SK-N-SH treated with all-trans-retinoic acid at 6 μM for 48 hours (cell line): ENCODE measurements around the gene CELSR2.

Experiments used
- ARNTL ChIP-seq: fragments of 450-650 bp; formaldehyde crosslinking; IDR thresholded peaks from 2 replicates; pipeline ENCODE4 v1.5.0; 2020; ENCODE audit warnings: low read depth, mild to moderate bottlenecking, moderate library complexity, borderline replicate concordance
- CREB5 ChIP-seq: fragments of 250-450 bp; sonication (Bioruptor Pico); IDR thresholded peaks from 2 replicates; pipeline ENCODE4 v1.5.1; 2020; ENCODE audit warnings: low read depth, mild to moderate bottlenecking, moderate library complexity
- CSDC2 ChIP-seq: fragments of 250-450 bp; sonication (Bioruptor Pico); IDR thresholded peaks from 2 replicates; pipeline ENCODE4 v1.5.0; 2020; ENCODE audit warnings: mild to moderate bottlenecking, moderate library complexity
- CSRNP3 ChIP-seq: fragments of 250-450 bp; sonication (Bioruptor Pico); IDR thresholded peaks from 2 replicates; pipeline ENCODE4 v1.5.1; 2021; ENCODE audit warnings: mild to moderate bottlenecking, moderate library complexity
- ESRRG ChIP-seq: fragments of 250-450 bp; sonication (Bioruptor Pico); IDR thresholded peaks from 2 replicates; pipeline ENCODE4 v1.6.1; 2021; ENCODE audit warnings: mild to moderate bottlenecking
- PATZ1 ChIP-seq: fragments of 250-450 bp; sonication (Bioruptor Pico); IDR thresholded peaks from 2 replicates; pipeline ENCODE4 v1.8.0; 2020; ENCODE audit warnings: mild to moderate bottlenecking, moderate library complexity, borderline replicate concordance
- RARB ChIP-seq: fragments of 250-450 bp; sonication (Bioruptor Pico); IDR thresholded peaks from 2 replicates; pipeline ENCODE4 v1.8.0; 2021; ENCODE audit warnings: mild to moderate bottlenecking, moderate library complexity
- TCF4 ChIP-seq: fragments of 250-450 bp; sonication (Bioruptor Pico); IDR thresholded peaks from 2 replicates; pipeline ENCODE4 v1.8.0; 2021; ENCODE audit warnings: mild to moderate bottlenecking, moderate library complexity, borderline replicate concordance
- ZC3H10 ChIP-seq: fragments of 250-450 bp; sonication (Bioruptor Pico); IDR thresholded peaks from 2 replicates; pipeline ENCODE4 v1.5.1; 2021; ENCODE audit warnings: mild to moderate bottlenecking, moderate library complexity
- ZFP30 ChIP-seq: fragments of 450-650 bp; formaldehyde crosslinking; IDR thresholded peaks from 2 replicates; pipeline ENCODE4 v1.5.0; 2022; ENCODE audit warnings: mild to moderate bottlenecking, moderate library complexity

- no peak for TF ChIP-seq TCF4 (CRISPR knock-in tag)
- no peak for TF ChIP-seq CREB5 (CRISPR knock-in tag)
- TF ChIP-seq ARNTL (CRISPR knock-in tag) = no peak
- no peak for TF ChIP-seq ZFP30 (CRISPR knock-in tag)
- TF ChIP-seq ESRRG (CRISPR knock-in tag) = no peak
- TF ChIP-seq RARB = no peak
- no peak for TF ChIP-seq PATZ1
- no peak for TF ChIP-seq CSRNP3 (CRISPR knock-in tag)
- TF ChIP-seq ZC3H10 = no peak
- no peak for TF ChIP-seq CSDC2 (CRISPR knock-in tag)
These were observed at the start of gene CELSR2 for GRCh38 chr1:109248797-109249629.
